ENCODE data around the gene DPEP2.
A peak's percentile ranks its signal among the peaks of the same experiment; 100 is the strongest.

The DPEP2 gene

GRCh38 chr16:67967183-67967957 lies 31.9 kb downstream of the DPEP2 start:
- peak; percentile 17 for DNase-seq
- Histone ChIP-seq H3K27ac (ENCODE audit: low read length) (no peak overlapping the region), H3K9me3 (replicated peaks; ENCODE audit: insufficient read depth, low read length) (no peaks in the 10 kb centered on the region), H3K79me2 (ENCODE audit: low read length) (peaks cover 22% of the 10 kb centered on the region), H3K36me3 (replicated peaks; ENCODE audit: insufficient read depth, low read length) (no peaks in the 10 kb centered on the region), H3F3A (ENCODE audit: insufficient read depth, low read length) (peaks cover 19% of the 10 kb centered on the region), H3K4me2 (ENCODE audit: low read depth, low read length) (peak overlapping the region; percentile 91), H3K9me2 (replicated peaks; ENCODE audit: insufficient read depth, low read length) (no peaks in the 10 kb centered on the region), H4K20me1 (ENCODE audit: insufficient read depth, low read length) (no peaks in the 10 kb centered on the region), H2AFZ (ENCODE audit: low read length) (peak overlapping the region; percentile 85), H3K4me1 (ENCODE audit: low read length) (peaks cover 37% of the 10 kb centered on the region), H3K4me3 (ENCODE audit: low read length) (peak overlapping the region; percentile 93), H3K9ac (ENCODE audit: low read length) (peak overlapping the region; percentile 82), H3K27me3 (replicated peaks; ENCODE audit: insufficient read depth, low read length) (no peaks in the 10 kb centered on the region)
- TF ChIP-seq CTCF (IDR thresholded peaks at IDR 0.05; ENCODE audit: low read length) = no peak
- TF ChIP-seq EZH2 (optimal IDR thresholded peaks at IDR 0.05; ENCODE audit: low read depth, low read length) = no peak
- no peak for TF ChIP-seq EZH2phosphoT487 (IDR thresholded peaks at IDR 0.05; ENCODE audit: low read length)

GRCh38 chr16:67966549-67967182 lies 32.6 kb downstream of the DPEP2 start:
- peaks cover 19% of the 10 kb centered on the region for H3F3A ChIP-seq (ENCODE audit: insufficient read depth, low read length)
- H3K36me3 ChIP-seq (replicated peaks; ENCODE audit: insufficient read depth, low read length) = no peaks in the 10 kb centered on the region
- TF ChIP-seq EZH2 (optimal IDR thresholded peaks at IDR 0.05; ENCODE audit: low read depth, low read length) (no peak), EZH2phosphoT487 (IDR thresholded peaks at IDR 0.05; ENCODE audit: low read length) (no peak), CTCF (IDR thresholded peaks at IDR 0.05; ENCODE audit: low read length) (no peak)
- H2AFZ ChIP-seq (ENCODE audit: low read length) = no peak overlapping the region
- H3K4me3 ChIP-seq (ENCODE audit: low read length) = 0 out of 2 replicates have a peak overlapping the region, but pooled peaks have one; percentile 93
- H3K27ac ChIP-seq (ENCODE audit: low read length) = no peak overlapping the region
- no peak overlapping the region for H3K9ac ChIP-seq (ENCODE audit: low read length)
- peaks cover 22% of the 10 kb centered on the region for H3K79me2 ChIP-seq (ENCODE audit: low read length)
- peak overlapping the region; percentile 91; the same call in 1 of the 2 replicates for H3K4me2 ChIP-seq (ENCODE audit: low read depth, low read length)
- no peaks in the 10 kb centered on the region for H3K9me2 ChIP-seq (replicated peaks; ENCODE audit: insufficient read depth, low read length)
- no peaks in the 10 kb centered on the region for H4K20me1 ChIP-seq (ENCODE audit: insufficient read depth, low read length)
- H3K27me3 ChIP-seq (replicated peaks; ENCODE audit: insufficient read depth, low read length) = no peaks in the 10 kb centered on the region
- peaks cover 37% of the 10 kb centered on the region for H3K4me1 ChIP-seq (ENCODE audit: low read length)
- DNase-seq = no peak
- H3K9me3 ChIP-seq (replicated peaks; ENCODE audit: insufficient read depth, low read length) = no peaks in the 10 kb centered on the region

- Histone ChIP-seq H3K9me2 (replicated peaks; ENCODE audit: insufficient read depth, low read length) (no peaks in the 10 kb centered on the region), H3K4me2 (ENCODE audit: low read depth, low read length) (no peak overlapping the region), H3K4me3 (ENCODE audit: low read length) (no peak overlapping the region), H3K36me3 (replicated peaks; ENCODE audit: insufficient read depth, low read length) (no peaks in the 10 kb centered on the region), H3F3A (ENCODE audit: insufficient read depth, low read length) (peaks cover 19% of the 10 kb centered on the region), H3K79me2 (ENCODE audit: low read length) (peaks cover 22% of the 10 kb centered on the region), H3K27ac (ENCODE audit: low read length) (no peak overlapping the region; the same call in 1 of the 2 replicates), H3K27me3 (replicated peaks; ENCODE audit: insufficient read depth, low read length) (no peaks in the 10 kb centered on the region), H3K9ac (ENCODE audit: low read length) (no peak overlapping the region), H2AFZ (ENCODE audit: low read length) (no peak overlapping the region), H3K4me1 (ENCODE audit: low read length) (peaks cover 37% of the 10 kb centered on the region), H3K9me3 (replicated peaks; ENCODE audit: insufficient read depth, low read length) (no peaks in the 10 kb centered on the region), H4K20me1 (ENCODE audit: insufficient read depth, low read length) (no peaks in the 10 kb centered on the region)
- no peak for TF ChIP-seq EZH2 (optimal IDR thresholded peaks at IDR 0.05; ENCODE audit: low read depth, low read length)
- TF ChIP-seq CTCF (IDR thresholded peaks at IDR 0.05; ENCODE audit: low read length) = no peak
- no peak for TF ChIP-seq EZH2phosphoT487 (IDR thresholded peaks at IDR 0.05; ENCODE audit: low read length)
- DNase-seq = no peak
Observed at GRCh38 chr16:67965668-67966548, 33.4 kb downstream of the DPEP2 start.
